Islet of Langerhans (tissue), 1 donor: ENCODE results near the gene ORAI2.
"Not testable (repeated sequence)": the region's sequence is repeated elsewhere in the genome, so short reads cannot be mapped to it uniquely, and the experiment has no call there.

Experiments
- FAIRE-seq: peaks from one replicate; lab custom pipeline; 2011; peaks lifted over from hg19 to GRCh38; lab: Jason Lieb, UNC

The ORAI2 gene

GRCh38 chr7:102433219-102434038 is at the start of gene ORAI2:
TSS of gene ORAI2 (plus strand) at chr7:102433575. CDS start at chr7:102438957, 5,382 bp downstream.
- no peak for FAIRE-seq

- FAIRE-seq, result no peak
Observed at GRCh38 chr7:102387064-102387463, 46.3 kb upstream of the ORAI2 start.

- FAIRE-seq, result no peak
Observed at GRCh38 chr7:102389810-102390209, 43.6 kb upstream of the ORAI2 start.

- FAIRE-seq, result no peak
Observed at GRCh38 chr7:102390697-102391484, 42.5 kb upstream of the ORAI2 start.

- FAIRE-seq, result no peak
Observed at GRCh38 chr7:102392330-102392729, 41.0 kb upstream of the ORAI2 start.

GRCh38 chr7:102393467-102393866 is 39.9 kb upstream of the ORAI2 start:
- FAIRE-seq, result no peak

GRCh38 chr7:102395592-102395872 is 37.8 kb upstream of the ORAI2 start:
- FAIRE-seq, result no peak

- no peak for FAIRE-seq
Observed at GRCh38 chr7:102395873-102396709, 37.3 kb upstream of the ORAI2 start, which contains the start of gene PRKRIP1. TSS of gene PRKRIP1 (plus strand) at chr7:102396363. CDS start at chr7:102396412, 49 bp downstream.

GRCh38 chr7:102396710-102397019 is 36.7 kb upstream of the ORAI2 start:
- no peak for FAIRE-seq

- no peak for FAIRE-seq
Observed at GRCh38 chr7:102398543-102398942, 34.8 kb upstream of the ORAI2 start.

GRCh38 chr7:102400360-102400759 is 33.0 kb upstream of the ORAI2 start:
- no peak for FAIRE-seq

- FAIRE-seq, result no peak
Observed at GRCh38 chr7:102403563-102403962, 29.8 kb upstream of the ORAI2 start.

- FAIRE-seq, result no peak
Observed at GRCh38 chr7:102404005-102404861, 29.1 kb upstream of the ORAI2 start.

- not testable (repeated sequence) for FAIRE-seq
Observed at GRCh38 chr7:102404862-102405188, 28.6 kb upstream of the ORAI2 start.

- no peak for FAIRE-seq
Observed at GRCh38 chr7:102407910-102408309, 25.5 kb upstream of the ORAI2 start.

GRCh38 chr7:102408530-102408929 is 24.8 kb upstream of the ORAI2 start:
- FAIRE-seq, result not testable (repeated sequence)

- FAIRE-seq, result no peak
Observed at GRCh38 chr7:102409340-102409739, 24.0 kb upstream of the ORAI2 start.

- no peak for FAIRE-seq
Observed at GRCh38 chr7:102410123-102410522, 23.3 kb upstream of the ORAI2 start.

- no peak for FAIRE-seq
Observed at GRCh38 chr7:102410918-102411317, 22.5 kb upstream of the ORAI2 start.

GRCh38 chr7:102412548-102412947 is 20.8 kb upstream of the ORAI2 start:
- FAIRE-seq, result no peak

GRCh38 chr7:102413091-102413490 is 20.3 kb upstream of the ORAI2 start:
- no peak for FAIRE-seq

- no peak for FAIRE-seq
Observed at GRCh38 chr7:102413611-102414010, 19.8 kb upstream of the ORAI2 start.
